HG03565 (cell line): ENCODE results near the gene MAMLD1.

Source experiments
- ATAC-seq: cut with Tn5 transposase; IDR thresholded peaks from one replicate; pipeline ENCODE4 v1.9.1; 2021; ENCODE audit warnings: mild to moderate bottlenecking, moderate library complexity; ENCODE audit not compliant: unreplicated experiment

MAMLD1 gene

DNA sequence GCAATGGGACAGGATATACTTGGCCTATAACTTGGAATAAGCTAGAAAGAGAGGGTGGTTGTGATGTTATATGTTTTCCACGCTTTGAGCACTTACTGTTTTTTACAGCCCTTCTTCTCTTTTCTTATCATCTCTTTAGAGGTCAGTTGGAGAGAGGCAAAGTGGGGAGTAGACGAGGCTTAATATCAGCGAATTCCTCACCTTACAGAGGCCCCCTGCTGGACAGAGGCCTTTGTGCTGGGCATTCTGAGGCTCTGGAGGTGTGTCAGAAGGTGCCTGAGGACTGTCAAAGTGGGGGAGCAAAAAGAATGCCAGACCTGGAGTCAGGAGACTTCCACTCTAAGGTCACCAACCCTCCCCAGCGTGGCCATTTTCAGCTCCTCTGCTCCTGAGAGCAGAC, 42.5 kb downstream of the MAMLD1 start:
- no peak for ATAC-seq

DNA sequence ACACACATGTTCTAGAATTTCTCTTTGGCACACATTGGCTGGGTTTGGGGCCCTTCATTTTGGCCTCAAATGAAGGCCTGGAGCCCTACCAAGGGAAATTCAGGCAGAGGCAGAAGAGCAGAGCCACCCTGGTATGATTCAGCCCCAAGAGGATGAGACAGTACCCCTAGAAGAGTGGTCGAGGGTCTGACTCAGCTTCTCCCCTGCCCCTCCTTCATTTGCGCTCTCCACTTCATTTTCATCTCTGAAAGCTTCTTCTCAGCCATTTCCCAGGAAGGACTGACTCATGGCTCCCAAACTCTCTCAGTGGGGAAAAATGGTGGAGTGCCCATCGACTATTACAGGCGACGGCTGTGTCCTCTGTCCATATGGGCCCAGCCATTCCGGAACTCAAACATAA, 43.5 kb downstream of the MAMLD1 start:
- no peak for ATAC-seq

DNA sequence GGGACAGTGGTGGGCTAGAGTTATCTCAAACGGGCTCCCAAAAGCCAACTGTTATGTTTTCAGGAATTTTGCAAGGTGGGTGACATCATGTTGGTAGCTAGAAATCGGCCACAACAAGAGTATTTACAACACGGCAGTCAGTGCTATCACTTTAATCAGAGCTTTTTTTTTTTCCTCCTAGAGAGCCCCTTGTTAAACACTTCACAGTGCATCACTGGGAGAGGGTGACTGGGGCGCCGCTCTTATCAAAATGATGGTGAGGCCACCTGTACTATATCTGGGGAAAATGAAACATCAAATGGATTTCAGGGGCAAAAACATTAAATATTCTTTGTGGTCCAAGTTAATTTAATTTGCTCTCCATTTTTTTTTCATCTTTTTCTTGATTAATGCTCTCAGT, 44.9 kb downstream of the MAMLD1 start:
- no peak for ATAC-seq

DNA sequence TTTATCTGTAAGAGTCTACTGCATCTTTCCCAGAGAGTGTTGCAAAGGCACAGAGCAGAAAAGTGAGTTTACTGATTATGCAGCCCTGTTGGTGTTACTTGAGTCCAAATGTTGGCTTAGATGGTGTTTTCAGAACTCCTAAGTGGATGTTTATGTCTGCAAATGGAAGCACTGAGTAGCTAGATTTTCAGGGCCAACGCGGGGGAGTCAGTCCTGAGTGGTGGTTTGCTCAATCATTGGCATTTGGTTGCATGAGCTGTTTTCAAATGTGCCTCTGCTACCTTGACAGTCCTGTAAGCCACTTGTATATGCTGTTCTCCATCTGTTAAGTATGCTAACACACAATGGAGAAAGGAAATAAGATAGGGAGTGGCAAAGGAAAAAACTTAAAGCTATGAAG, 45.4 kb downstream of the MAMLD1 start:
- ATAC-seq, result no peak

DNA sequence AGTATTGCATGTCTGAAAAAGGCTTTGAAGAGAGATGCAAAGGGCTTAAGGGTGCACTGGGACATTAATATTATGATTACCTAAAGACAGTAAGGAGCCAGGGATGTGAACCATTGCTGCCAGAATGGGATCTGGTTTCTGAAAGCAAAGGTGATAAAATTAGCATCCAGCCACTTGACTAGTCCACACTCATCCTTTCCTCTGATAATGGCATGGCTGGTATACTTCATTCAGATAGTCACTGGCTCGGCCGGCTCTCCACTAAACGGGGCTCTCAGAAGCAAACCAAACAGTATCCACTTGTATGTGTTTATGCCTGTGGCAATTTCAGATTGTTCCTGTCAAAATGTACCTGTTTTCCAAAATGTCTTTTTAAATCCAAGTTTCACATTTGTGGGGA, 46.4 kb downstream of the MAMLD1 start:
- no peak for ATAC-seq

DNA sequence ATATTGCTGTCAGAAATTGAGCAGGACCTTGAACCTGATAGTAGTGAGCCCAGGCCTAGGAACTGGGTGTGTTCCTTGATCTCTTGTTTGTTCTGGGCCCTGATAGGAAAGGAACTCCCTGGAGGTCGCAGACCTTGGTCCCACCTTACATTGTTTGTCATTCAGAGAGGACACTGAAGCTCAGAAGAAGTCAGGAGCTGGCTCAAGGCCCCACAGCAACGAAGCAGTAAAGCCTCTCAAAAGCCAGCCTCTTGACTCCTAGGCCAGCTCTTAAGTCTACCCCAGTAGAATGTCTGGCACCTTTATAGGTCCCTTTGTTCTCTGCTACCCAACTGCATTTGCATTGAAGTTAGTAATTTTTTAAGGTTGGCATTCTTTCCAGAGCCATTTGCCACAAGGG, 46.8 kb downstream of the MAMLD1 start:
- no peak for ATAC-seq

DNA sequence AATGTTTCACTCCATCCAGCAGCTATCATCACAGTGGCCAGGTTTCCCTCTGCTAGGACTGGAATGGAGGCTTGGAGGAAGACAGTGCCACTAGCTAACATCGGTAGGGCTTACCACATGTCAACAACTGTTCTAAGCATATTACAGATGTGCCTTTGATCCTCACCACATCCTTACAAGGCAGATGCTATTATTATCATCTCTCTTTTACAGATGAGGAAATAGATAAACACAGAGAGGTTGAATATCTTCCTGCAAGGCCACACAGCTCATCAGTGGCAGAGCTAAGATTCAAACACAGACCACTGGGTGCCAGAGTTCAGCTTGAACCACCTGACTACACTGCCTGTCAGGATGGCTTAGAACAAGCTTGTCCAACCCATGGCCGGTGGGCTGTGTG, 47.4 kb downstream of the MAMLD1 start:
- ATAC-seq, result no peak

DNA sequence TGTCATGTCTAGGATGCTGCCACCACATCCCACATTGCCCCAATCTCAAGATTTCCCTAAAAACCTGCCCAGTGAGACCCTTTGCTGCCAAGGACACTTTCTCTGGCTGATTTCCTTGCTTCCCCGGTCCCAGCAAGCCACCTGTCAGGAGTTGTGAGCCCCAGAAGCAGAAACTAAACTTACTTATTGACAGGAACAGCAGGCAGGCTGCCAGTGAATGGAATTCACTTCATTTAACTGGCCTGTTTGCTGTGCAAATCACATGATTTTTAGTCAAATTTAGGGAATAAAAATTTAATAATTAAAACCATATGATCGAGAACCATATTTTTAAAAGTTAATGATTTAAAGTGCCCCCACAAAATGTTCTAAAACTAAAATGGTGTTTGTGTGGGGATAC, 48.5 kb downstream of the MAMLD1 start:
- no peak for ATAC-seq

DNA sequence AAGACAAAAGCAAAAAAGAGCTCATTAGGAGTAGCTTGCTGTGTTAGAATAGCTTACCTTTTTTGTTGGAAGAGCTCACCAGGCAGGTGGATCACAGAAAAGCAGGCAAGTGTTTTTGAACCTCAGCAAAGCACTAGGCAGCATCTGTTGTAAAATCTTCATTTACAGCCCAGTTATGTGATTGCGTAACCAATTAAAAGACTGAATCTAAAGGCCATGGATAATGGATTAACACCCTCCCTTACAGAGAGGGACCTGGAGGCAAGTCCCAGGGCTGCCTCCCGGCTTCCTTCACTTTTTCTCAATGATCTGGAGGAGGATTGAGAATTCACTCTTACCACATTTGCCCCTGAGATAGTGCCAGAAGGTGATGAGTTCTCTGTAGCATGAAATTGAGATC, 51.1 kb downstream of the MAMLD1 start:
- no peak for ATAC-seq

DNA sequence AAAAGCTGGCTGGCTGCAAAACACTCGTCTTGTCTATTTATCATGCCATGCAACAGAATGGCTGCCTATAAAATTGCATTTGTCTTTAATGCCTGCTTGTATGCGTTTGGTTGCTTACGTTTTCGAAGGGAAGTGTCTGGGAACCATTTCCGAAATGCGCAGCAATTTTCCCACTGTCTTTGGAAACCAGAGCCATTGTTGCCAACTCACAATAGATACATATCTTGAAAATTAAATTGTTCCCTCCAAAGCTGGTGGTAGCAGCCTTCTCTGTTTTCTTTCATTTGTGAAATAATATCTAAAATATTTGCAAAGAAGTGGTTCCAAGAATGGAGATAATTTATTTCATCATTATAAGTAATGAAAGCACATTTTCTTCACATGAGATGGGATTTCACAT, 53.4 kb downstream of the MAMLD1 start:
- no peak for ATAC-seq

DNA sequence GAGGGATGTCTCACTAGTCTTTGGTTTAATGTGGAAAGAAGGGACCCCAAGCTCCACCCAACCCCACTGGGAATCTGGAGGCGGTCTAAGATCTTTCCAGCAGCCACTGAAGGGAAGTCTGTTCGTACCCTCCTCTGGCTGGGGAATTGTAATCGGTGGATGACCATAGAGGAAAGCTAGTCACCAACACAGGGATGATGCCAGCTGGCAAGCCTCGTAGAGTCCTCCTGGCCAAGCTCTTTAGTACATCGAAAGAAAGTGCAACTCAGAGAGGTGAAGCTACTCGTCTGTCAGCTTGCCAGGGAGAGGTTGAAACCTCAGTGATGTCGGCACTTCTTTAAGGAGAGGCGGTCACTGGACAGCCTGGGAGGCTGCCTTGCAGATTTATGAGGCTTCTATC, 58.7 kb downstream of the MAMLD1 start:
- no peak for ATAC-seq

DNA sequence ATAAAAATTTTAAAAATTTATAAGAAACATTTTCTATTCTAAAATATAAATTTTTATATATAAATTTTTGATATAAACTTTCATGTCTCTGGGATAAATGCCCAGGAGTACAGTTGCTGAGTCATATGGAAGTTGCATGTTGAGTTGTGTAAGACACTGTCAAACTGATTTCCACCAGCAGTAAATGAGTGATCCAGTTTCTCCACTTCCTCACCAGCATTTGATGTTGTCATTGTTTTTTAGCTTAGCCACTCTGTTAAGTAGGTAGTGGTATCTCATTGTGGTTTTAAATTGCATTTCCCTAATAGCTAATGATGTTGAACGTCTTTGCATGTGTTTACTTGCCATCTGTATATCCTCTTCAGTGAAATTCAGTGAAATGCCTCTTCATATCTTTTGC, 66.5 kb downstream of the MAMLD1 start:
- ATAC-seq, result no peak

DNA sequence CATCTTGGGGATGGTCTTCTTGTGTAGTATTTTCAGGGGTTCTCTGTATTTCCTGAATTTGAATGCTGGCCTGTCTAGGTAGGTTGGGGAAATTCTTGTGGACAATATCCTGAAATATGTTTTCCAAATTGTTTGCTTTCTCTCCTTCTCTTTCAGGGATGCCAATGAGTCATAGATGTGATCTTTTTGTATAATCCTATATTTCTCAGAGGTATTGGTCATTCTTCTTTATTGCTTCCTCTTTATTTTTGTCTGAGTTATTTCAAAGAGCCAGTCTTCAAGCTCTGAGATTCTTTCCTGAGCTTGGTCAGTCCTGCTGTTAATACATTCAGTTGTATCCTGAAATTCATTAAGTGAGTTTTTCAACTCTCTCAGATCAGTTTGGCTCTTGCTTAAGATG, 73.1 kb downstream of the MAMLD1 start:
- ATAC-seq, result no peak

DNA sequence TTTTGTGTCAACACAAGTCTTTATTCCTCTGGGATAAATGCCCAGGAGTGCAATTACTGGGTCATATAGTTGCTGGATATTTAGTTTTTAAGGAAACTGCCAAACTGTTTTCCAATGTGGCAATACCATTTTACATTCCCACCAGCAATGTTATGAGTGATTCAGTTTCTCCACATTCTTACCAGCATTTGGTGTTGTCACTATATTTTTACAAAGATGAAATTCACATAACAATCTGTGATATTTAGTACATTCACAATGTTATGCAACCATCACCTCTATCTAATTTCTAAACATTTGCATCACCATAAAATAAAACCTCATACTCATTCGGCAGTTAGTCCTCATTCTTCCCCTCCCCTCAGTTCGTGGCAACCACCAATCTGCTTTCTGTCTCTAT, 75.0 kb downstream of the MAMLD1 start:
- no peak for ATAC-seq

DNA sequence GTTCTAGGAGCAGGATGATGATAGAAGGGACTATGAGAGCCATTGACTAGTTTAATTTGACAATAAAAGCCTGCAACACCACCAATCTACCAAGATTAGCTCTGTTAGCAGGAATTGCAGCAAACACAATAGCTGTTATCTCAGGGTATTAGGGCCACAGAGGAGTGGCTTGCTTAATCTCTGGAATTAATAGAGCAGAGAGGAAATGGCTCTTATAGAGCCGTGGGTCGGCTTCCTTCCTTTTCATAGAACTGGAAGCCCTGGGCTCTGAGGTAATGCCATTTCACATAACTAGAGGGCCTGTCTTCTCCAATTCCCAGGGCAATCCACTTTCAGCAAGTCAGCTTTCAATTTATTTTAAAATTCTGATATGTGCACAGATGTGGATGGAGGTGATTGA, 83.0 kb downstream of the MAMLD1 start:
- ATAC-seq, result no peak

DNA sequence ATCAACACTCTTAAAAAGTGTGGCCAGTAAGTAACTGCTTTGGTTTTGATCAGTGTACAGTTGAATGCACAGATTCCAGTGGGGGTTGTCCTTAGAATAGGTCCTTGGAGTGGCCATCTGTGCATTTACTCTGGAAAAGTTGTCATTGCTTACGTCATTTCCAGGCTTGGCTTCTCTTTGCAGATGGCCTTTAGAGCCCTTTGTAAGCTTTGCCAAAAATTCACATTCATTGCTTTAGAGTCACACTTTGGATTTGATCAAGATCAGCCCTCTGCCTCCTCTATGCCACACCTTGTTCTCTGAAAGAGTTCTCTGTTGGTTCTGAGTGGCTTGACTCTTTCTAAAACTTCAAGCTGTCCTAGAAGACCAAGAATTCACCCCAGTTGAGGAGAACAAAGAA, 83.9 kb downstream of the MAMLD1 start:
- no peak for ATAC-seq

DNA sequence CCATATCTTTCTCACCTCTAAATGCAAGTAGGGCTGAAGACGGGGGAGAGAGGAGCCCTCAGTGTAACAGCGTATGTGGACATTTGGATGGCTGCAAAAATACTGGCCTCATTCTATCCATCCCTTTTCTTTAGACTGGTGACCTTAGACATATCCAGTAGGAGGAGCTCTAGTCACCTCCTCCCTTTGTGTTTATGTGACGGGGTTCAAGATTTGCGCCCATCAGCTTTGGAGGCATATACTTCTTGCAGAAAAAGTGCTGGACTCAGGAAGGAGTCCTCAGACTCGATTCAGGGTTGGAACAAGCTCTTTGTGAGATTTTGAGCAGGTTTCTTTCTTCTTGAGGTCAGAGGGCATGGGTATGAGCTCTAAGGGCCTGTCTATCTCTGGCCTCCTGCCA, 86.2 kb downstream of the MAMLD1 start:
- no peak for ATAC-seq

DNA sequence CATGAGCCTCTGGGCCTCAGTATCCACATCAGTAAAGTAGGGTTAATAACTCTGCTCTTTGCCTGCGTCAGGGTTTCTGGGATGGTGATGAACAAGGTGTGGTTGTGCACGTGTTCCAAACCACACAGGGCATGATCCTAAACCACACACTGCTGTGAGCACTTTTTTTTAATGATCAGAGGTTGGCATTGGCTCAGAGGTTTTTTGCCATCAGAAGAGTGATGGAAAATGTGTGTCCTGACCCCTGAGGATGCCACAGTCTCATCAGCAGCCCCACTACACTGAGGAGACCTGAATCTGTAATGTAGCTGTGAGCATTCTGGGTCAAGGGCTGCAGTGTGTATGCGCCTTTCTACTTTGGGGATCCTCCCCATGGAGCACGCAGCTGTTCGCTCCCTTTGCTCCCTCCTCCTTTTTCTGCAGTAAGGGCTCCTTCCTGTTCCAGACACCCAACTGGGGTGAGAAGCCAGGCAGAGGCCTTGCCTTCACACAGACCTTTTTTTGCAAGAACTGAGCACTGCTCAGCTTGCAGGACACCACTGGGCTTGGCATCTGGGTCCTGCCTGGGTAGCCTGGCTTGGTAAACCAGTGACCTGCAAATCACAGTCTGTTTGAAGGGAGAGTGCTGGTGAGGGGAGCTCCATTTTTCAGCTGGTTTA, 87.5 kb downstream of the MAMLD1 start:
- no peak for ATAC-seq

DNA sequence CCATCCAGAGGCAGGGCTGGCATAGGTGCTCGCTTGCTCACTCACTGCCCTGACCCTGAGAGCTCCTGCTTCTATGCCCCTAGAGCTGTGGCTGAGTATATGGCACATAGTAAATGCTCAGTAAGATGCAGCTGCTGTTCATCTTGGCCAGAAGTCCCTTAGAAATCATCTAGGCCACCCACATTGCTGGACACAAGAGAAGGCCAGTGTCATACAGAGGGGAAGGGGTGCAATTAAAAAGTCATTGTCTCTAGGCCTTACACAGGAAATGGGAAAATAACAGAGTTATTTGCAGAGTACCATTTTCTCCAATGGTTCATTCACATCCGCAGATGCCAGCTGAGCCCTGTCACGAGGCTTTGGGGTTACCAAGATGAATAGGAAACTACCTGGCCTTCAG, 88.8 kb downstream of the MAMLD1 start:
- no peak for ATAC-seq

DNA sequence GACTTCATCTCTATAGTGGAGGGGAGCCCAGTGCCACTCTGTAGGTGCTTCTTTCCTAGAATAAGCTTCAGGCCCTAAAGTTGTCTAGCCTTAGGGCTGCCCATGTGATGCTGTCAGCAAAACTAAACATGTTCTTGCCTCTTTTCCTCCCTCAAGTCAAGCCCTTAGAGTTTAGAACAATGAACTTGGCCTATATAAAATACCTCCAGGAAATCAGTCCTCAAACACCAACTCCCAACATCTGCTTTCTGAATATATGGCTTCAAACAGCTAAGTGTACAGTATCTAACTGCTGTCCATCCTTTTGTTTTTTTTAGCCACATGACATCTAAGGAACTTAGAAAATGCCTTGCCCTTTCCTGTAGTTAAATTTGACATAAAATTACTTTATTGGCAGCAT, 91.0 kb downstream of the MAMLD1 start:
- ATAC-seq, result no peak

DNA sequence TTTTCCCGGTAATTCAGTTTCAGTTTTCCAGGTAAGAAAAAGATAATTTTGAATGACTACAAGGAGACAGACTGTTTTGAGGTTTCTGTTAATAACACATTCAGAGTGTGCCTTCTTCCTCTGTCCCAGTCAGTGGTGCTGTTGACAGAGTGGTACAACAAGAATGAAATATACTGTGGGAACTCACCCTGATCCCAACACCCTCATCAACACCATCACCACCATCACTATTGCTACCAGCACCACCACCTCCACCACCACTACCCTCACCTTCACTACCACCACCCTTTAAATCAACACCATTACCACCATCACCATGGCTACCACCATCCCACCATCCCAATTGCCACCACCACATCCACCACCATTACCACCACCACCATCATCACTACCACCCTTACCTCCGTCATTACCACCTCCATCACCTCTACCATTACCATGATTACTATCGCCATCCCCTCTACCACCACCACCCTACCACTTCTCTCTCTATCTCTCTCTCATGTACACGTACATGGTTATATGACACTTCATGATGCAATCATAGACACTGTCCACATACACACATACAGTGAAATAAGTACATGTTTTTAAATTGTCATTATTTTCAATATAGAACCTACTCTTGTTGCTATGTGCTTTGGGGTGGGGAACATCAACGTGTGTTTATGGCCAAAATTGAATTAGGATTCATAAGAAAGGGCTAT, 91.5 kb downstream of the MAMLD1 start:
- no peak for ATAC-seq

DNA sequence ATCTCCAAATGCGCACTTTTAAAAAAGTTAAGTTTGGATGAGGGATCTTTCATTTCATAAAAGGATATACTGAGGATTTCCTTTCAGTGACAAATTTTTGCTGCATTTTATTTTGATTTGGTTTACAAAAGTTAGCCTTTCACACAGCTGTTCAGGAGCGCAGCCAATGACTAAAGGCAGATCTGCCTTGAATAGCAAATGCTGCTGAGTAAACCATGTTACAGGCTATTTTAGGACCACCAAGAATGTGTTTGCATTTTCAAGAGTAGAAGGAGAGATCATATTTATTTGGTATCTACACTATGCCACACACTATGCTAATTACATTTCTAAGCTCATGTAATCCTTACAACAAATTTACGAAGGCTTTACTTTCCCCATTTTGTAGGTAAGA, 92.1 kb downstream of the MAMLD1 start:
- no peak for ATAC-seq

DNA sequence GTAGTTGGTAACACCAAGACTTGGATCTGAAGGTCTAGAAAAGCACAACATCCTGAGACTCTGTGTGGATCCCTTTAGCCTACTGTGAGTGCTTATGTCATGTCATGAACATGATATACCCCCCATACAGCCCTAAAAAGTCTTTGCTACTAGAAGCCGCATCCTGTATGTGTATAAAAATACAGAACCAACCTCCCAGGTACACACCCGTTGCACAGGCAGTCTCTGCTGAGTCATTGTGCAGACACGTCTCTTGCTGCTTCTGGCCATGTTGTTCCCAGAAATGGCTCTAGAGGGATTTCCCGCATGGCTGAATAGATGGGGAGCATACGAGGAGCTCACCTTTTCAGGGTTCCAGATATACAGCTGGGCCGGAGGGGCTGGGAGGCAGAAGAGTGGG, 93.3 kb downstream of the MAMLD1 start:
- no peak for ATAC-seq
